Left lobe of liver (tissue), 2 donors: Measurements from ENCODE around the gene MUC20. TPM values are rescaled to one million over a fixed set of nuclear protein-coding genes. Genes with fewer than 3 reads are reported as not detected.
"Not testable (repeated sequence)": the region's sequence is repeated elsewhere in the genome, so short reads cannot be mapped to it uniquely, and the experiment has no call there.

Experiments
- ATAC-seq: fragments of 200-7000 bp; cut with Tn5 transposase; one replicate; pipeline ENCODE4 v1.9.1; 2020; ENCODE audit warnings: mild to moderate bottlenecking, moderate library complexity
- DNase-seq: peaks from one replicate; pipeline ENCODE4 v3.0.0-alpha.2; 2020; ENCODE audit warnings: low spot score
- total RNA-seq: library from RNA; stranded (reverse); gene quantifications from one replicate; pipeline ENCODE4 v1.2.1, GENCODE V29; 2021
- donor health status: DM: no; HTN: no; CAD: no; lungs with moderate emphysema.
- donor health status: DM: no; HTN: yes; CAD: no.

MUC20 gene
- total RNA-seq, 1 donor from 2014 or later: 29.6 TPM

DNA sequence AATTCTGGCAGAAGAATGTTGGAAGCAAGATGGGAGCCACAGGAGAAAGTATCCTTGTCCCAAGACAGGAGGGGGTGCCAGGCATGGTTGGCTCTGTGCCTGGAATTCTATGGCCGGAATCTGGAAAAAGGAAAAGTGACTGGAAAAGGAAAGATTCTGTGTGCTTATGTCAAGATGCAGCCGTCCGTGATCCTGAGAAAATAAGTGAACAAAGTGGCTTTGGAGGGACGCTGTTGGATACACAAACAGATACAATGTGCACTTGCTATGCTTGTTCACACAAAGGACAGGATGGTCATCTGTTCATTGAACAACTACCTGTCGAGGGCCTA lies 28.5 kb upstream of the MUC20 start:
- no peak for DNase-seq
- no peak for ATAC-seq

- no peak for ATAC-seq
These were observed 27.9 kb upstream of the MUC20 start for GRCh38 chr3:195692781-195693427.

DNA sequence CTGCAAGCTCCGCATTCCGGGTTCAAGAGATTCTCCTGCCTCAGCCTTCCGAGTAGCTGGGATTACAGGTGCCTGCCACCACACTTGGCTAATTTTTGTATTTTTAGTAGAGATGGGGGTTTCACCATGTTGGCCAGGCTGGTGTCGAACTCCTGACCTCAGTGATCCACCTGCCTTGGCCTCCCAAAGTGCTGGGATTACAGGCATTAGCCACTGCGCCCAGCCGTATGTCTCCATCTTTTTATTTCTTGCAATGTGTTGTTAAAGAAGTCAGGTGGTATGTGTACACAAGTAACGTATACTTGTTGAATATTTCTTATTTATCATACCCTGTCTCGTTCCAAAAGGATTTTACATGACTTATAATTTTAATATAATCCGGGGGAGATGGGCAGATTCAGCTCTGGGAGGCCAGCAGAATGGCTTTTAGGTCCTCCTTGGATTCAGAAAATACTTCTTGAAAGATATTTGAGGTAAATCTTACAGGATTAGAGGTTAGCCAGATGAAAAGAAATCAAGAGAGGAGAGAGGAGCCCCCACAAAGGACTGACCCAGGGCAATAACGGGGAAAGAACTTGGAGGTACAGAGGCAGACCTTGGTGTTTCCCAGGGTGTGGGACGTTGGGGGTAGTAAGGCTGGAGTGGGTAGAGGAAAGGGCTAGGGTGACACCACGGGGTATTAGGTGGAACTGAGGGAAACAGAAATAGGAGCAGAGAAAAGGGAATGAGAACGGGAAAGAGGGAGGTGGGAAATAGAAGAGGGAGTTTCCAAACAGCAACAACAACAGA lies 27.2 kb upstream of the MUC20 start:
- no peak for ATAC-seq
- no peak for DNase-seq

More at GRCh38 chr3:195692781-195693427, 27.9 kb upstream of the MUC20 start:
- no peak for DNase-seq

- DNase-seq, ATAC-seq: not testable (repeated sequence)
These were observed 26.3 kb upstream of the MUC20 start for GRCh38 chr3:195694217-195695076.

- DNase-seq: no peak
These were observed 24.0 kb upstream of the MUC20 start for GRCh38 chr3:195696632-195697278.

GRCh38 chr3:195697582-195698324 lies 23.0 kb upstream of the MUC20 start:
- ATAC-seq: peak; percentile 13
- no peak for DNase-seq

More at GRCh38 chr3:195696632-195697278, 24.0 kb upstream of the MUC20 start:
- peak; percentile 7 for ATAC-seq

GRCh38 chr3:195698325-195698646 lies 22.5 kb upstream of the MUC20 start:
- ATAC-seq (no peak), DNase-seq (no peak)

DNA sequence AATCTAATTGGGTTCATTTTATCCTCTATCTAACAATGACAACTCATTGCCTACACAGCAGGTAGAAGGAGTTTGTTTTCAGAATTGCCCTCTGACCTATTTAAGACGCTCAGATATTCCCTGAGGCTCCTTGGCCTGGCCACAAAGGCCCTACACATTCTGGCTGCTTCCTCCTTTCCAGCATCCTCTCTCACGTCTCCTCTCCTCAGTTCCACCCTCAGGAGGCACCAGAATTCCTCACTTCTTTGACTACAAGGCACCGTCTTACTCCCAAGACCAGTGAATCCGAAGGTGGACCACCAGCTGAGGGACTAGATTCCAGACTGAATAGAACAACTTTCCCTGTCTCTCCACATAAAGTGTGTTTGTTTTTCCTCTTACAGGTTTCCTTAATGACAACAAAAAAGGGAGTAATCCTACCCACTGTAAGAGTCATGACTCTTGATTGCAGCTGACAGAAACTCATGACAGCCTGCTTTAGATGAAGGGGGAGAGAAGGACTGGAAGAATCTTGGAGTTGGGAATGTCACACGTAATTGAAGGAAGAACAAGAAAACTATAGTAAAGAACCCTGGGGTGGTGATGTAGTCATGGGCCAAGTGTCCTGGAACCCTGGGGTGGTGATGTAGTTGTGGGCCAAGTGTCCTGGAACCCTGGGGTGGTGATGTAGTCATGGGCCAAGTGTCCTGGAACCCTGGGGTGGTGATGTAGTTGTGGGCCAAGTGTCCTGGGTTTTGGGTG lies 22.0 kb upstream of the MUC20 start:
- DNase-seq (no peak), ATAC-seq (no peak)

DNA sequence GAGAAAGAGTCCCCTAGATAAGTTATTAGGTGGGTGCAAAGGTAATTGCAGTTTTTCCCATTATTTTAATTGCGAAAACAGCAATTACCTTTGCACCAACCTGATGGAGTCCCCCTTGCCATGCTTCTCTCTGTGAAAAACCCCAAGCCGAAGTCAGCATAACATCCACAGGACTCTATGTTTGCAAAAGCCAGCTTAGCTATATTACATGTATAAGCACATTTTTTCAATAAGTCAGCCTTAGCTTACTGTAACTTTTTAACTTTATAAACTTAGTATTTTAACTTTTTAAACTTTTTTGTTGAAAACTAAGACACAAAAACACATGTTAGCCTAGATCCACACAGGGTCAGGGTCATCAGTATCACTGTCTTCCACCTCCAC lies 21.4 kb upstream of the MUC20 start:
- DNase-seq (no peak), ATAC-seq (no peak)

DNA sequence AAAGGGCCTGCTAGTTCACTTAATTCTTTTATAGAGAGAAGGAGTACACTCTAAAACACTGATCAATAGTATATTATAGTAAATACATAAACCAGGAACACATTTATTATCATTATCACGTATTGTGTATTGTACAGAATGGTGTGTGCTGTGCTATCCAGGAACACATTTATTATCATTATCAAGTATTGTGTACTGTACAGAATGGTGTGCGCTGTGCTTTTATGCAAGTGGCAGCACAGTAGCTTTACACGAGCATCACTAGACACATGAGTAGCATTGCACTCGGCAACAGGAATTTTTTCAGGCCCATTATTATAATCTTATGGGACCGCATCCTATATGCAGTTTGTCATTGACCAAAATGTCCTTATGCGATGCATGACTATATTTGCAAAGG lies 20.9 kb upstream of the MUC20 start:
- DNase-seq: no peak
- ATAC-seq: peak; percentile 4

DNA sequence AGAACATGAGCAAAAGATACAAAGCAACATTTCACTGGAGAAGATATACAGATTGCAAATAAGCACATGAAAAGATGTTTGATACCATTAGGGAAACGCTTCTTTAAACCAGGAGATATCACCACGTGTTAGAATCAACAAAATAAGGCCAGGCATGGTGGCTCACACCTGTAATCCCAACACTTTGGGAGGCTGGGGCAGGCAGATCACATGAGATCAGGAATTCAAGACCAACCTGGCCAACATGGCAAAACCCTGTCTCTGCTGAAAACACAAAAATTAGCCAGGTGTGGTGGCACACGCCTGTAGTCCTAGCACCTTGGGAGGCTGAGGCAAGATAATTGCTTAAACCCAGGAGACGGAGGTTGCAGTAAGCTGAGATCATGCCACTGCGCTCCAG lies 20.5 kb upstream of the MUC20 start:
- no peak for ATAC-seq
- no peak for DNase-seq

DNA sequence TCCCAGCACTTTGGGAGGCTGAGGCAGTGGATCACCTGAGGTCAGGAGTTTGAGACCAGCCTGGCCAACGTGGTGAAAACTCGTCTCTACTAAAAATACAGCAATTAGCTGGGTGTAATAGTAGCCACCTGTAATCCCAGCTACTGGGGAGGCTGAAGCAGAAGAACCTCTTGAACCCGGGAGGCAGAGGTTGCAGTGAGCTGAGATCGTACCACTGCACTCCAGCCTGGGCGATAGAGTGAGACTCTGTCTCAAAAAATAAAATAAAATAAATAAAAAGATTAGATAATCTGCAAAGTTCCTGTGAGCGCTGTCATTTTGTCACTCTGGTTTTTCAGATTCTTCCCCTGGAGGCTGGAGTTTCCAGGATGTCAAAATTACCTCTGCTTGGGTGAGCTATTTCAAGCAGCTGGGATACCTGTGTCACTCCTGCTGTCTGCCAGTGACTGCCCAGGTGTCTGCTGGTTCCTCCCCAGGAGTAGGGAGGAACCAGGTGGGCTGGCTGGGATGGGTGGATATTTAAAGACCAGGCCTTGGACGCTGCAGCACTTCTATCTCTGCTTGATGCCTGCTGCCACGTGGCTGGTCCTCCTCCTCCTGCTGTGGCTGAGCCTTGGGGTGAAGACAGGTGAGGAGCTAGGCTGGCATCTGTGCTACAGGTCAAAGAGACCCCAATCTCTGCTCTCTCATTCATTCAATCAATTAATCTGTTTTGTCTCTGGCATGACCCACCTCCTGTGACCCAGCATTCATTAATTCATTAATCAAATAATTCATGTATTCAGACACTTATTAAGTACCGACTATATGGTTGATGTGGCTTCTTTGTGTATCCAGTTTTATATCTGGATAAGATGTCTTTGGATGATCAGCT lies 19.5 kb upstream of the MUC20 start:
- ATAC-seq: no peak
- no peak for DNase-seq

- ATAC-seq (no peak), DNase-seq (no peak)
These were observed 17.0 kb upstream of the MUC20 start for GRCh38 chr3:195703776-195704175.

DNA sequence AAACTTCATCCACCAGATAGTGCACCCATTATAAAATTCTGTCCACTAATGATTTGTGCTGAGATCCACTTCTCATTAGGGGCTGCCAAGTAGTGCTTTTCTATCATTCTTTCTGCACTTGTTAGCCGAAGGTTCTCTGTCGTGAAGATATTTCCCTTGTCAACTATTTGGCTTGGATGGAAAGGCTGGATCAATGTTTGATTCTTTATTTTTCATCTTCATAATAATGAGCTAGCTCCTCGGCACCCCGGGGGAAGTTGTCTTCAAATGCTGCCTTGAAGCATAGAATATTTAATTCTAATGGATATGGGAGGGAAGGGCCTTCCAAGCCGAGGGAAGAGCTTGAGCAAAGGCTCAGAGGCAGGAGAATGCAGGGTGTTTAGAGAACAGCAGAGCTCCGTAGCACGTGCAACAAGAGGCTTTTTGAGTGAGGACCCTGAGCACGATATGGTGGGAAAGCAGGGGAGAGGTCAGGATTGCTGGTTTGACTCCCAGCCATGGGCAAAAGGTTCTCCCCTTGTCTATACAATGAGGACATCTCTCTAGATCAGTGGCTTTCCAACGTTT lies 16.3 kb upstream of the MUC20 start:
- ATAC-seq: no peak
- DNase-seq: no peak

- ATAC-seq: peak; percentile 33
These were observed 15.4 kb upstream of the MUC20 start for GRCh38 chr3:195705081-195705991.

DNA sequence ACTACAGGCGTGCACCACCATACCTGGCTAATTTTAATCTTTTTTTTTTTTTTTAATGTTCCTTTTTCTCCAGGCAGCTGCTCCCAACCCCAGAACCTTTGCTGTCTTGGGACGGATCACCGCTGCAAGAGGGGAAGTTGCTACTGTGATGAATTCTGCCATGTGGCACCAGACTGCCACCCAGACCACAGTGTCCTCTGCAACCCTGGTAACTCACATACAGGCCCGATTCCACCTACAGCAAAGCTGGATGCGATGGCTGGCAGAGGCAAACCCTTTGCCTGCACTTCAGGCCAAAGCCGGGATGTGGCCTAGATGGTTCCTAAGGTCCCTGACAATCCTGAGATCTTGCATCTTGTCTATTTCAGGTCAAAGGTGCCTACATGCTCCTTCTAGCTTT lies 12.7 kb upstream of the MUC20 start:
- no peak for ATAC-seq
- DNase-seq: no peak

More at GRCh38 chr3:195705081-195705991, 15.4 kb upstream of the MUC20 start:
- DNase-seq: no peak
